GM10266 (cell line): ENCODE measurements around the gene KRTCAP2.
A peak's percentile ranks its signal among the peaks of the same experiment; 100 is the strongest.

ENCODE experiments used
- DNase-seq: peaks from one replicate; pipeline ENCODE4 v3.0.0; 2012; ENCODE audit errors: extremely low spot score
- TF ChIP-seq, protein P1 (sequence below): IDR thresholded peaks from 2 replicates; pipeline ENCODE4 v1.5.1; 2012; ENCODE audit warnings: mild to moderate bottlenecking, low read depth; ENCODE audit not compliant: control insufficient read depth, insufficient read depth; ENCODE audit errors: missing control alignments

KRTCAP2 gene

GRCh38 chr1:155209312-155209721 is 36.2 kb upstream of the KRTCAP2 start:
- DNase-seq: no peak
- TF ChIP-seq, protein P1, sequence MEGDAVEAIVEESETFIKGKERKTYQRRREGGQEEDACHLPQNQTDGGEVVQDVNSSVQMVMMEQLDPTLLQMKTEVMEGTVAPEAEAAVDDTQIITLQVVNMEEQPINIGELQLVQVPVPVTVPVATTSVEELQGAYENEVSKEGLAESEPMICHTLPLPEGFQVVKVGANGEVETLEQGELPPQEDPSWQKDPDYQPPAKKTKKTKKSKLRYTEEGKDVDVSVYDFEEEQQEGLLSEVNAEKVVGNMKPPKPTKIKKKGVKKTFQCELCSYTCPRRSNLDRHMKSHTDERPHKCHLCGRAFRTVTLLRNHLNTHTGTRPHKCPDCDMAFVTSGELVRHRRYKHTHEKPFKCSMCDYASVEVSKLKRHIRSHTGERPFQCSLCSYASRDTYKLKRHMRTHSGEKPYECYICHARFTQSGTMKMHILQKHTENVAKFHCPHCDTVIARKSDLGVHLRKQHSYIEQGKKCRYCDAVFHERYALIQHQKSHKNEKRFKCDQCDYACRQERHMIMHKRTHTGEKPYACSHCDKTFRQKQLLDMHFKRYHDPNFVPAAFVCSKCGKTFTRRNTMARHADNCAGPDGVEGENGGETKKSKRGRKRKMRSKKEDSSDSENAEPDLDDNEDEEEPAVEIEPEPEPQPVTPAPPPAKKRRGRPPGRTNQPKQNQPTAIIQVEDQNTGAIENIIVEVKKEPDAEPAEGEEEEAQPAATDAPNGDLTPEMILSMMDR: no peak

GRCh38 chr1:155208541-155209311 is 35.6 kb upstream of the KRTCAP2 start, which contains the start of gene MTX1:
Gene MTX1, plus strand, starts transcription at chr1:155208695. Its CDS starts 110 bp downstream, at chr1:155208805.
- peak; percentile 88 for DNase-seq
- TF ChIP-seq, protein P1: no peak

DNA sequence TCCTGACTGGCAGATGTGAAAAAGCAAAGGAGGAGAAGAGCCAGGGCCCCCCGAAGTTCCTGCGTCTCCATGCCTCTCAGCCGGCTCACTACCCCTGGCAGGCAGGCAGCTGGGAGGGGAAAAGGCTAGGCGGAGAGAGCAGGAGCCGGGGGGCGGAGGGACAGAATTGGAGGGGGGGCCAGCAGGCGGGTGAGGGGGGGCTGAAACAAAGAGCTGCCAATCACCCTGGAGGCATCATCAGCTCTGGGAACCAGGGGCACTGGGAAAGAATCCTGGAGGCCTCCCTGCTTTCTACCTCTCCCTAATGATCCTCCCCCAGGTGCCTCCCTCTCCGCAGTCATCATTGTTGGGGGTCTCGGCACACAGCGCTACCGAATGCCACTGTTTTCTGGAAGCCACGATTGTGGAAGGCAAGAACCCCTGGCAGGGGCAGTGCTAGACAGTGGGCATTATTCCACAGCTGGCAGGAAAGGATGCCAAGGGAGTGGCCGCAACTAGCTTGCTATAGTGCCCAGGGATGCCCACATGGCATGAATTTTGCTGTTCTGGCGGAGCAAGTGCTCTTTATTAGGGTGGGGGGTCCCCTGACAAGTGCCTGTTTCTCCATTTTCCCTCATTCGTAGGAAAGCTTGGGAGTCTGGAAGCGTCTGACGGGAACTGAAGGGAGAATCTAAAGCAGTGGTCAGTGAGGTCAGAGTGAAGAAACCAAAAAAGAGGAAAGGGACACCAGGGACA is 34.9 kb upstream of the KRTCAP2 start, which contains the start of gene THBS3:
THBS3 (minus strand) TSS at position 92 of the 735 bp plus-strand sequence; CDS start at position 71, 21 bp downstream.
- DNase-seq: peak; percentile 2
- TF ChIP-seq, protein P1: no peak

- TF ChIP-seq, protein P1: peak; percentile 76
- peak; percentile 85 for DNase-seq
These were observed 34.0 kb upstream of the KRTCAP2 start for GRCh38 chr1:155206891-155207805.

- TF ChIP-seq, protein P1: no peak
These were observed 33.0 kb upstream of the KRTCAP2 start for GRCh38 chr1:155205969-155206593.

GRCh38 chr1:155205035-155205434 is 31.9 kb upstream of the KRTCAP2 start:
- DNase-seq: no peak
- TF ChIP-seq, protein P1: no peak

More at GRCh38 chr1:155205969-155206593, 33.0 kb upstream of the KRTCAP2 start:
- DNase-seq: no peak
